Calu3 (cell line): ENCODE data around the gene PIR. TPM values are rescaled to one million over a fixed set of nuclear protein-coding genes. Genes with fewer than 3 reads are reported as not detected.

Experiments
- BruUV-seq: library from RNA; stranded (reverse); fragments of 400-500 nt; replicated peaks from 2 replicates; lab custom pipeline; 2021; lab: Mats Ljungman, UMichigan
- CTCF ChIA-PET: fragments of 300-600 bp; sonication (Branson Sonifier 250); formaldehyde crosslinking; loops from one replicate; lab custom pipeline; 2022; ENCODE audit warnings: antibody characterized with exemption; lab: Charles Lee
- DNase-seq: peaks from one replicate; pipeline ENCODE4 v3.0.0; 2022
- H3K27ac Mint-ChIP-seq: one replicate; pipeline ENCODE4 v1.8.0; 2022; ENCODE audit warnings: mixed read lengths; ENCODE audit not compliant: unreplicated experiment
- H3K27me3 Mint-ChIP-seq: one replicate; pipeline ENCODE4 v1.8.0; 2022; ENCODE audit warnings: mixed read lengths; ENCODE audit not compliant: unreplicated experiment
- H3K36me3 Mint-ChIP-seq: one replicate; pipeline ENCODE4 v1.8.0; 2022; ENCODE audit warnings: mild to moderate bottlenecking, moderate library complexity, mixed read lengths; ENCODE audit not compliant: insufficient read depth, unreplicated experiment
- H3K4me1 Mint-ChIP-seq: one replicate; pipeline ENCODE4 v1.8.0; 2022; ENCODE audit warnings: mild to moderate bottlenecking, low read depth, mixed read lengths; ENCODE audit not compliant: unreplicated experiment
- H3K4me3 Mint-ChIP-seq: one replicate; pipeline ENCODE4 v1.8.0; 2022; ENCODE audit warnings: mild to moderate bottlenecking, low read depth, moderate library complexity, mixed read lengths; ENCODE audit not compliant: unreplicated experiment
- H3K9me3 Mint-ChIP-seq: one replicate; pipeline ENCODE4 v1.8.0; 2022; ENCODE audit warnings: low read depth, mixed read lengths; ENCODE audit not compliant: unreplicated experiment
- intact Hi-C: fragments of 100-400 bp; cut with micrococcal nuclease; formaldehyde crosslinking; loops from one replicate; pipeline ENCODE4 v1.10.0; 2022; ENCODE audit not compliant: unreplicated experiment
- total RNA-seq: library from RNA; stranded (reverse); gene quantifications from 2 replicates; pipeline ENCODE4 v1.2.3, GENCODE V29; 2022
- TF ChIP-seq, protein P1 (sequence below): fragments of 200-600 bp; IDR thresholded peaks from one replicate; pipeline ENCODE4 v1.8.0; 2022; ENCODE audit warnings: antibody characterized with exemption; ENCODE audit not compliant: unreplicated experiment

PIR gene
- total RNA-seq, 1 experiment from 2014 or later: 40.9 TPM

DNA sequence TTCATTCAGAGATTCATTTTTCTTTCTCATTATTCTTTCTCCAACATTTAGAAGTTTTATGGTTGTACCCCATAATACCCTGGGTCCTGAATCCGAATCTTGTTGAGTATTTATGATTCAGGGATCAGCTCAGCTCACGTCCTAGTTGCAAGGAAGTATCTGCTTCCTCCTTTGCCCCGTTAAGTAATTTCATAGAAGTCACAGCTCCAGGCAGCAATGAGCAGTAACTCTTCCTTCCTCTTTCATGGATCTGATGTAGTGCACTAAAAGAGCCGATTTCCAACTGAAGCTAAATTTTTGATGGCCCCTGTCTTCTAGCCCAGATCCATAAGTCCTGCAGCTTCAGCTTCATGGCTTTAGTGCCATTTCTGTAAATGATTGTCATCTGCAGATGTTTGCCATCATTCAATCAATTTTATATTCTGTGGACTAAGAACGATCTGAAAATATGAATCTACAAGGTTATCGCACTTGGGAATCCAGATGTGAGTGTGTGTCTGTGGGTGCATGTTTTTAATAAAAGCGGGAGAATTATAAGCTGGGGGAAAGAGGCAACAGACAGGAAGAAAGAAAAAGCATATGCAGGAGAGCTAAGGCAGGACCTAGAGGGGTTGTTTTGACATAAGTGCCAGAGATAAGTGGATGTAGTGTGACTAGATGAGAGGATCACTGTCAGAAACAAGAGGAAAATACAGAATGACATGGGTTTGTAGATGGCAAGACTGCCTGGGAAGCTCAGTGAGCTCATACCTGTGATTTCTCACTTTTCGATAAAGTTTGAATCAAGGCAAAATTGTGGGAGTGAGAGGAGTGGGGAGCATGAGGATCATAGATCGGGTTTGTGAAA lies 126.4 kb downstream of the PIR start:
- Mint-ChIP-seq H3K9me3 (no peaks in the 10 kb centered on the region), H3K4me3 (no peak overlapping the region), H3K4me1 (no peaks in the 10 kb centered on the region), H3K27ac (no peak overlapping the region), H3K36me3 (peaks cover 5% of the 10 kb centered on the region), H3K27me3 (no peaks in the 10 kb centered on the region)
- CTCF ChIA-PET: no interaction called here
- intact Hi-C loops: no loop called here
- BruUV-seq: no TSS peak
- no peak for DNase-seq
- TF ChIP-seq, protein P1, sequence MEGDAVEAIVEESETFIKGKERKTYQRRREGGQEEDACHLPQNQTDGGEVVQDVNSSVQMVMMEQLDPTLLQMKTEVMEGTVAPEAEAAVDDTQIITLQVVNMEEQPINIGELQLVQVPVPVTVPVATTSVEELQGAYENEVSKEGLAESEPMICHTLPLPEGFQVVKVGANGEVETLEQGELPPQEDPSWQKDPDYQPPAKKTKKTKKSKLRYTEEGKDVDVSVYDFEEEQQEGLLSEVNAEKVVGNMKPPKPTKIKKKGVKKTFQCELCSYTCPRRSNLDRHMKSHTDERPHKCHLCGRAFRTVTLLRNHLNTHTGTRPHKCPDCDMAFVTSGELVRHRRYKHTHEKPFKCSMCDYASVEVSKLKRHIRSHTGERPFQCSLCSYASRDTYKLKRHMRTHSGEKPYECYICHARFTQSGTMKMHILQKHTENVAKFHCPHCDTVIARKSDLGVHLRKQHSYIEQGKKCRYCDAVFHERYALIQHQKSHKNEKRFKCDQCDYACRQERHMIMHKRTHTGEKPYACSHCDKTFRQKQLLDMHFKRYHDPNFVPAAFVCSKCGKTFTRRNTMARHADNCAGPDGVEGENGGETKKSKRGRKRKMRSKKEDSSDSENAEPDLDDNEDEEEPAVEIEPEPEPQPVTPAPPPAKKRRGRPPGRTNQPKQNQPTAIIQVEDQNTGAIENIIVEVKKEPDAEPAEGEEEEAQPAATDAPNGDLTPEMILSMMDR: no peak

DNA sequence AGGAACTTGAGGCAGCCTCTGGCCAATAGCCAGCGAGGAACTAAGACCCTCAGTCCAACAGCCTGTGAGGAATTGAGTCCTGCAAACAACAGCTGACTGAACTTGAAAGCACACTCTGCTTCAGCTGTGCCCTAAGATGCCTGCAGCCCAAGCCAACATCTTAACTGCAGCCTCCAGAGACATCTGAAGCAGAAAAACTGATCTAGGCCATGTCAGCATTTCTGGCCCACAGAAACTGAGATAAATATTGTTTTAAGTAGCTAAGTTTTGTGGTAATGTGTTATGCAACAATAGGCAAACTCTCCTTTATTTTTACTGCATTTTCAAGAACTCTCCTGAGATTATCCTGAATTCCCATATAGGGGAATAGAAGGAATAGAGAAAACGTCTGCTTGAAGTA lies 133.4 kb downstream of the PIR start:
- CTCF ChIA-PET: interaction anchor here (0.6 kb wide), 1 partner anchor 656 kb away, joined by 3 read pairs; no protein-coding TSS in a partner anchor
- intact Hi-C loops: no loop called here
- Mint-ChIP-seq H3K4me1 (no peaks in the 10 kb centered on the region), H3K9me3 (no peaks in the 10 kb centered on the region), H3K36me3 (no peaks in the 10 kb centered on the region), H3K27me3 (no peaks in the 10 kb centered on the region), H3K4me3 (no peak overlapping the region), H3K27ac (no peak overlapping the region)
- no peak for DNase-seq
- TF ChIP-seq, protein P1: no peak
- BruUV-seq: no TSS peak

DNA sequence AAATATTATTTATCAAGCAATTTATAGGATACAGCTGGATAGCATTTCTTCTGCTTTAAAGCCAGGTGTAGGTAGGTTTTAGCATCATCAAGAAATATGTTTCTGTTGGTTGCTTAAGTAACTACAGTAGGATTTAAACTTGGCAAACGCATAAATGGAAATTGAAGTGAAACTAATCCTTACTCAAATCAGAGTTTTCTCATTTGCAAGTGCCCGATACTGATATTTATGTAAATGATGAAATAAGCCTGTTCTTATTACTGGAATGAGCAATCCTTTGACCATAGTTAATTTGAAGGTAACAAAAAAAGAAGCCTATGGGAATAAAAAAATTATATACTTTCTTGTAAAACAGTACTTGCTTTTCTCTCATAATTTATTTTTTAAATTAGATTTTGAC lies 134.6 kb downstream of the PIR start:
- CTCF ChIA-PET: interaction anchor here (0.7 to 0.9 kb wide), 2 partner anchors 11 to 255 kb away, joined by 3 to 8 read pairs; no protein-coding TSS in a partner anchor
- no peak for DNase-seq
- no peaks in the 10 kb centered on the region for H3K4me1 Mint-ChIP-seq
- BruUV-seq: no TSS peak
- intact Hi-C loops: no loop called here
- no peak overlapping the region for H3K4me3 Mint-ChIP-seq
- no peaks in the 10 kb centered on the region for H3K9me3 Mint-ChIP-seq
- H3K27ac Mint-ChIP-seq: no peak overlapping the region
- H3K27me3 Mint-ChIP-seq: no peaks in the 10 kb centered on the region
- H3K36me3 Mint-ChIP-seq: no peaks in the 10 kb centered on the region
- TF ChIP-seq, protein P1: no peak

DNA sequence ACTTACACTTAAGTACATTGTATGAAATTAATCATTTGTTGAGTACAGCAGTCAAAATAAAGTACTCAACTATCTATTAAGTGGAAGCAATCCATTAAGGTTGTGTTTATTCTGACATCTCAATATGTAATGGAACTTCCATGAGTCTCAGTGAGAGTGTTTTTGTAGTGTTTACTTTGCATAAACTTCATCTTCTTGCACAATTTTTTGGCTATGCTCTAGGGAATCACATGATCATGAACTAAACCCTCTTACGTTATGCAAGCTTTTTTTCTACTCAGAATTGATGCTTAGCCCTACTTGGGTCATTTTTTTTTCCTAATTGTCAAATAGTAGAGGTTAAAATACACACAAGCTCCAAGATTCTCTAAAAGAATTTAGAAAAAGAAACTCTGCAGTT lies 136.7 kb downstream of the PIR start:
- intact Hi-C loops: no loop called here
- Mint-ChIP-seq H3K27me3 (no peaks in the 10 kb centered on the region), H3K4me1 (no peaks in the 10 kb centered on the region), H3K4me3 (no peak overlapping the region), H3K27ac (no peak overlapping the region), H3K9me3 (no peaks in the 10 kb centered on the region), H3K36me3 (no peaks in the 10 kb centered on the region)
- no peak for DNase-seq
- BruUV-seq: no TSS peak
- TF ChIP-seq, protein P1: no peak
- CTCF ChIA-PET: no interaction called here
